ENCODE data around the gene ETV5.

- TF ChIP-seq REST (IDR thresholded peaks at IDR 0.05) (no peak), TAF1 (conservative IDR thresholded peaks at IDR 0.05) (no peak), RXRA (IDR thresholded peaks at IDR 0.05) (no peak), CTCF (IDR thresholded peaks at IDR 0.05; ENCODE audit: low read depth, low read length, missing input control) (no peak), JUND (IDR thresholded peaks at IDR 0.05) (no peak), GABPA (IDR thresholded peaks at IDR 0.05 in 1 of 2, conservative IDR thresholded peaks at IDR 0.05 in 1 of 2) (no peak), YY1 (IDR thresholded peaks at IDR 0.05) (no peak), NR2F2 (IDR thresholded peaks at IDR 0.05) (no peak), ATF3 (IDR thresholded peaks at IDR 0.05) (no peak), ZBTB33 (IDR thresholded peaks at IDR 0.05) (no peak), FOXA2 (IDR thresholded peaks at IDR 0.05) (no peak), SP1 (IDR thresholded peaks at IDR 0.05) (no peak), RAD21 (IDR thresholded peaks at IDR 0.05) (no peak)
- TF ChIP-seq, protein P1, sequence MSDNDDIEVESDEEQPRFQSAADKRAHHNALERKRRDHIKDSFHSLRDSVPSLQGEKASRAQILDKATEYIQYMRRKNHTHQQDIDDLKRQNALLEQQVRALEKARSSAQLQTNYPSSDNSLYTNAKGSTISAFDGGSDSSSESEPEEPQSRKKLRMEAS (IDR thresholded peaks at IDR 0.05): no peak
Observed at GRCh38 chr3:186121968-186122367, 13.1 kb upstream of the ETV5 start.
